Stimulated activated CD8-positive, alpha-beta memory T cell treated with anti-CD3 and anti-CD28 coated beads, Interleukin-15, amount 100 ng/mL, for 1 hour (primary cell): ENCODE measurements around the gene EMILIN3.

Experiments used
- DNase-seq: peaks from one replicate; pipeline ENCODE4 v3.0.0-alpha.2; 2020; ENCODE audit warnings: low read depth

EMILIN3 gene, protein sequence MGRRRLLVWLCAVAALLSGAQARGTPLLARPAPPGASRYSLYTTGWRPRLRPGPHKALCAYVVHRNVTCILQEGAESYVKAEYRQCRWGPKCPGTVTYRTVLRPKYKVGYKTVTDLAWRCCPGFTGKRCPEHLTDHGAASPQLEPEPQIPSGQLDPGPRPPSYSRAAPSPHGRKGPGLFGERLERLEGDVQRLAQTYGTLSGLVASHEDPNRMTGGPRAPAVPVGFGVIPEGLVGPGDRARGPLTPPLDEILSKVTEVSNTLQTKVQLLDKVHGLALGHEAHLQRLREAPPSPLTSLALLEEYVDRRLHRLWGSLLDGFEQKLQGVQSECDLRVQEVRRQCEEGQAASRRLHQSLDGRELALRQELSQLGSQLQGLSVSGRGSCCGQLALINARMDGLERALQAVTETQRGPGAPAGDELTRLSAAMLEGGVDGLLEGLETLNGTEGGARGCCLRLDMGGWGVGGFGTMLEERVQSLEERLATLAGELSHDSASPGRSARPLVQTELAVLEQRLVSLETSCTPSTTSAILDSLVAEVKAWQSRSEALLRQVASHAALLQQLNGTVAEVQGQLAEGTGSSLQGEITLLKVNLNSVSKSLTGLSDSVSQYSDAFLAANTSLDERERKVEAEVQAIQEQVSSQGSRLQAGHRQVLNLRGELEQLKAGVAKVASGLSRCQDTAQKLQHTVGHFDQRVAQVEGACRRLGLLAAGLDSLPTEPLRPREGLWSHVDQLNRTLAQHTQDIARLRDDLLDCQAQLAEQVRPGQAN

DNA sequence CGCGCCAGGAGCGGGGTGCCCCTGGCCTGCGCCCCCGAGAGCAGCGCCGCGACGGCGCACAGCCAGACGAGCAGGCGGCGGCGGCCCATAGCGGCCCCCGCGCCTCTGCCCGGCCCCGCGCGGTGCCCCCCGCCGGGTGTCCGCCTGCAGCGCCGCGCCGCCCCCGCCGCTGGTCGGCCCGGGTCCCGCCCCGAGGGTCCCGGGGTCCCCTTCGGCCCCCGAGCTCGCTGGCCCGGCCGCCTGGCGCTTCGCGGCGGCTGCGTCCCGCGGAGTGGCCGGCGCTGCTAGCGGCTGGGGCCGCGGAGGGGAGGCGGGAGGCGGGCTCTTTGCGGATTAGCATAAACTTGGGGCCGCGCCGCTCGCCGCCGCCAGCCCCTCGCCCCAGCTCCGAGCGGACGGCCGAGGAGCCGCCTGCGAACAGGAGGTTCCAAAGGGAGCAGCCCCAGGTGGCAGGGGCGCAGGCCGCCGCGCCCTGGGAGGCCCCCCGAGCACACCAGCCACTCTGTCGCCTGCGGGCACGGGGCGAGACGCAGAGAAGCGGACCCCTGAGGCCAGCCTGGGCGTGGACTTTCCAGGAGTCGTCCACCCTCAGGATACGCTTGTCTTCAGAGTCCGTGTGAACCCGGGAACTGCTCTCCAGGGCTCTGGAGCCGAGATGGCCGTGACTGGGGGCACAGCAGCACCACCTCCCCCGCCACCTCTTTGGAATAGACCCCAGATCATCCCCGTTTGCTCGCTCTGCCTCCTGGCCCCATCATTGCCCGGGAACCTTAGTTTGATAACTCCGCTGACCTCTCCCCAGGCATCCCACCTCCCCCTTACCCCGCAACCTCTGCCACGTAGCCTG, at the start of gene EMILIN3:
Gene EMILIN3 (minus strand): TSS at position 273 of the 847 bp plus-strand sequence. CDS start 184 bp downstream, at position 89.
- no peak for DNase-seq

DNA sequence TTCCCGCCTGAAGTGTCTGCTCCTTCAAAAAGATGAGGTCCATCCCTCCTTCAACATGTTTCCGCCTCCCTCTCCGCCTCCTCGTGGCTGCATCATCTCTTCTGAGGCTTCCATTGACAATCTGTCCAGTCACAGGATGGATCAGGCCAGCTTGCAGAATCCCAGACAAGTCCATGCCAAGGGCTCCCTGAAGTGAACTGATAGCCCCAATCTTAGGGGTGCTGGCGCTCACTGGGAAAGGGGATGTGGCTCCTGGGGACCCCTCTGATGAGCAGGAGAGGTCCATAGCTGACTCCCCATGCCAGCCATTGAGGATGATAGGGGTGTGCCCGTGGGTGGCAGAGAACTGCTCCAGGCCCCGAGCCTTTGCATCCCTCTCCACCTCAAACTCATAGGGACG, 48.6 kb upstream of the EMILIN3 start:
- no peak for DNase-seq

DNA sequence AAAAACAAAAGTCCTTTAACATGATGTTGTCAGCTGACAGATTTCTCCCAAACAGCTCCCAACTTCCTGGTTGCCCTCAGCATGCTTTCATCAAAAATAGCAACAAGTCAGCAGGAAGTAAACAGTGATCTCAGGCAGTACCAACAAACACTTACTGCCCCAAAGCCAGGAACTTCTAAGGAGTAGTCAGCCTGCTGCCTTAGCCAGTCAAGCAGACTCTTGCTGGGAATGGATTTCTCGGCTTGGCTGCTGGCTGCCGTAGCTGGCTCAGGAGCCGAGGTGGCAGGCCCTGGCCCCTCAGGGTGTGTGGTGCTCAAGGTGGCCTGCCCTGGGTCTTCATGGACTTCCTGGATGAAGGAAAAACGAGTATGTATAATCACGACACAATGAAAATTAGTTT, 46.6 kb upstream of the EMILIN3 start:
- DNase-seq, result no peak

DNA sequence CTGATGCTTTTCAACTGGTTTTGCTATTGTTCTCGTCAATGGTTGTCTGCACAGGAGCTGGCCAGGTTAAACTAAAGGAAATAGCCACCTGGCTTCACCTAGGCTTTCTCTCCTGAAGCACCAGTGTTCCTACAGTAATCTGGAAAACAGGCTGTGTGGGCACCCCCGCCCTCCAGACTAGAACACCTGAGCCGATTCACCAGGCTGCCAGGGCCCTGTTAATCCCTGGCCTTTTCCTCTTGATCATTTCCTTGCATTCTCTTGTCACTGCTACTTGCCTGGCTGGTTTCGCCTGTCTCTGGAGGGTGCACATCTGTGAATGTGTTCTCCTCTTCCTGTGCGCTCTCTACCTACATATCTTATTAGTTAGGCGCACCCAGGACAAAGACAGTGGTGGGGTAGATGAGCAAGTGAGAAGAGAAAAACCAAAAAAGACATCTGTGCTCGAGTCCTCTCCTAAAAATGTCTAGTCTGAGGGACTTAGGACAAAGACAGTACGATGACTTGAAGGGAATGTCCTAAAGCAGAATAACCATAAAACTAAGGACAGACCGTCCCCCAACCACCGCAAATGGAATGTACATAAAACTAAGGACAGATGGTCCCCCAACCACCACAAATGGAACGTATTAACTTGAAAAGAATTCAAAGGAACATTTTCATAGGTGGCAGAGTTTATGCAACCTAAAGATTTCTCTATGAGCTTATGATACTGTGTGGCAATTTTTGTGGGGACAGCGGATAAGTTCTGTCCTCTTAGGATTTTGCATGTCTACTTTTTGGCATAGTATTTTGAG, 45.9 kb upstream of the EMILIN3 start:
- DNase-seq, result no peak

DNA sequence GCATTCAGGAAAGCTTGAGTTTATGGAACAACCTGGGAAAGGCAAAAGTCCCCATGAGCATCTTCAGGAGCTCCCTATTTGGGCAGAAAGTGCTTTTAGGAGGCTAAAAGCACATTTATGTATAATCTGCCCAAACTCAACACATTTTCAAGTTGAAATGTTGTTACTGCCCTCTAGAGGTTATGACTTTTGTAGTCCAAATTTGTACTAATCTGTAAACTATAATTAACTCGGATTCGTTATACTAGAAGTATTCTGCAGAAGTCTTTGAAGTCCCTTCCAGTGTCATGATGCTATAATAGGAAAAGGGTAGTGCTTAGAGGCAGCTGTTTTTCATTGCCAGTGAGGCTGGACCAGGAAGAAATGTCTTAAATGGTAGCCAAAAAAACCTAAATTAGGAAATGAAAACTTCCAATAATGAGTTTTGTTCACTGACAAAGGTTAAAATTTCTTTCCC, 44.8 kb upstream of the EMILIN3 start:
- DNase-seq, result no peak

DNA sequence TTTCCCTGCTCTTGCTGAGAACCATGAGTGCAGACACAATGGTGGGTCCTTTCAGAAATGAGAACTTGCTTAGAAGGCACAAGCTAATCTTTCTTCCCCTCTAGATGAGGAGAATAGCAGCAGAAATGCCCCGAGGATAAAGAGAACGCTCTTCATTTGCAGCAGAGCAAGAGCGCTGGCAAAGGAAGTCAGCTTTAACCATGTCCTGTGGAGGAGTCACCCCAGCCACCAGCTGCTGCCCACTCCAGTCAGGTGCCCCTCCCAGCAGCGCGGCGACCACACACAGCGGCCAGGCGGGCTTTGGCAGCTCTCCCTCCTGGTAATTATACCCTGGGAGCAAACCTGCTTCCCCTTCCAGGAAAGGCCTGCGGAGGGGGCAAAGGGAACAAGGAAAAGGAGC, 42.4 kb upstream of the EMILIN3 start:
- no peak for DNase-seq

DNA sequence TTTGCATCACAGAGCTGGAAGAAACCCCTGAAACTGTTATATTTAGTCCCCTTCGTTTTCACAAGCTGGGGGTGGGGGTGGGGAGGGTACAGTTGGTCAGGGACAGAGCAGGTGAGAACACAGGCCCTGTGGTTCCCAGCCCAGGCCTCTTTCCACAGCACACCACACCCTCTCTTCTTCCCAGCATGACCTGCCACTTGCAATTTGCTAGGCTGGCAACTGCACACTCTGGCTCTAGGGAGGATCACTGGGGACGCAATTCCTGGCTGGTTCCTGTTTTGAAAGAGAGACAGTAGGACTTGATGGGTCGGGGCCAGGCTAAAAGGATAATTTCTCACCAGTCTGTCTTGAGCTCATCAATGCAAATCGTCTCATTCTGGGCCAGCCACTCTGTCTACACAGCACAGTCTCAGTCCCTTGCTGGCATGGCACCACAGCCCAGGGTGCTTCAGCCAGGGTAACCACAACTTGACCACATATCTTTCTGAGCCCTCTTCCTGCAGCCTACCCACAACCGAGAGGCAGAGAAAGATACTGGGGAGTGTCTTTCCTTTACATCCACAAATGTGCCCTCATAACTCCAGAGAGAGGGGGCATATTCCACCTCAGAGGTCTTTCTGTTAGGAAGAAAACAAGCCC, 41.7 kb upstream of the EMILIN3 start:
- no peak for DNase-seq

DNA sequence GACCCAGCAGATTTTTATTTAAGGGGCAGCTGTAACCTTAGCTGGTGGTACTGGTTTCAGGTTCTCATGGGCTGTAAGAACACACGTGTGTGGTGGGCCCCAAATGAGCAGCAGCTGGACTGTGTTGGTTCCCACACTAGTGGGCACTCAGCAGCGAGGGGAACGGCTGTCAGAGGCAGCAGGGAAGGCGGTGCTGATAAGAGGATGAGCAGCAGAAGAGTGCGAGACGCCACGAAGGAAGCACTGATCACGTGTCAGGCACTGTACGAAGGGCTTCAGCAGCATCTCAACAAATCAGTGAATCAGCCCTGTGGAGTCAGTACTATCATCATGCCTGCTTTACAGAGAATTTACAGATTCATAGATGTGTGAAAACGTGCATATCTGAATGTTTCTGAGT, 41.0 kb upstream of the EMILIN3 start:
- no peak for DNase-seq

DNA sequence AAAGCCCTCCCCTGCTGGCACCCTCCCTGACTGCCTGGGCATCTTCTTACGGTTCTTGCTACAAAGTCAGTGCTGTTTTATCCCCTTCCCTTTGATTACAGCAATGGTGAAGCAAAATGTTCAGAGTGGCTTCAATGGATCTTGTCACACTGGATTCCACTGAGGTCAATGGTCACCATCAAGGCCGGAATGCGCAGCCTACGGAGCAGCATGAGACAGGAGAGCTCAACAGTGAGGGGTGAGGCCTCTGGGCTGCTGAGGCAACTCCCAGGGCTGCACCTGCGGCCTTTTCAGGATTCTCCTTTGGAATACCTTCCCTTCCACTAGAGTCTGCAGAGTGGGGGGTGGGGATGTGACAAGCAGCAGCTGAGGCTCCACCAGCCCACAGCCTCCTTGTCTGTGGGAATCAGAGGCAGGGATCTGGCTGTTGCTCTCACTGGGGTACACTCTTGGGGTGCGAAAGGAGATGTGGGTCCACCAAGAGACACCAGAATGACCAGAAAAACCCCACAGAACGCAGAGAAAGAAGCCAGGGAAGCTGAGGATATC, 40.4 kb upstream of the EMILIN3 start:
- DNase-seq, result no peak

DNA sequence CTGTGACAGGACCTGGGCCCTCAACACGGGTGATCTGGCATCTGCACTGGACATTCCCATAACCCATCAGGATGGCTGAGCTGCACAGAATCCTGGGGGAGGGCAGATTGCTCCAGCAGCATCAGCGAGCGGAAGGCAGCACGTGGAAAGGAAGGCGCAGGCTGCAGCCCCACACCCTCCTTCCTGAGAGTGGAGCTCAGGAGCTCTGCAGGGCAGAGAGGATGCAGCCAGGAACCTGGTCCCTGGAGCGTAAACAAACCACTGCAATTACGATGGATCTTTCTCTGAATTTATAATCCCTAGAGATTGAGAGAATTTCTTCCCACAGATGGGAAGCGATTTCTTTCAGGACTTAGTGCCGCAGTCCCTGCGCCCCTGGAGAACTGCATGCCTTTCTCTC, 39.7 kb upstream of the EMILIN3 start:
- DNase-seq, result no peak

DNA sequence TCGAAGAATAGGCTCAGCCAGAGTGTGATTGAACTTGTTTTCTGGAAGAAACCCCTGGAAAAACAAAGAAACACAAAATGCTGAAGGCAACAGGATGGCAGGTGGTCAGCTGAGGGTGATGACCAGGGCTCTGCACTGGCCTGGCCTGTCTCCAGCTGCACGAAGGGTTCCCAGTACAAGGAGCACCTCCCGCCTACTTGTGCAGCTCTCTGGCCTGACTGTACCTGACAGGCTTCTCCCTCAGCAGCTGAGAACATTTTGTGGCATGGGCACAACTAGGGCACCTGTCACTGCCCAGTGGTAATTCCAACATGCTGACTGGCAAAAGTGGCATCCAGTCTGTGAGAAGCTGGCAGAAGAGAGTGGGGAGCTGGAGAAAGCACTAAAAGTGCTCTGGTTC, 38.8 kb upstream of the EMILIN3 start:
- no peak for DNase-seq

DNA sequence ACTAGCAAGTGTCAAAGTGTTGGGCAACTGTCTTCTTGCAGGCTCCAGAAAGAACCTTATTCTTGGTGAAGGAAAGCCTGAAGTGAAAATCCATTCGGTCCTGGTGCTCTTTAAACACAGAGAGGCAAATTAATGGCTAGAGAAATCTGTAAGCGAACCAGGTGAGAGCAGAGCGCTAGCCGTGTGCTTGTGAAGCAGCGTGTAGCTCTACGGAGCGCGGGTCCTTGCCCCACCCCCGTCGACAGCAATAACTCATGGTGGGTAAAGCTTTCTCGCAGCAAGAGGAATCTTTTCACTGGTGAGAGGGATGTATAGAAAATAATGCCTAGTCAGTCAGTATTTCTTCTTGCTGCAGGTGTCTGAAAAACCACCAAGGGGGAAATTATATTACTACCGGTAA, 37.0 kb upstream of the EMILIN3 start:
- DNase-seq, result no peak

DNA sequence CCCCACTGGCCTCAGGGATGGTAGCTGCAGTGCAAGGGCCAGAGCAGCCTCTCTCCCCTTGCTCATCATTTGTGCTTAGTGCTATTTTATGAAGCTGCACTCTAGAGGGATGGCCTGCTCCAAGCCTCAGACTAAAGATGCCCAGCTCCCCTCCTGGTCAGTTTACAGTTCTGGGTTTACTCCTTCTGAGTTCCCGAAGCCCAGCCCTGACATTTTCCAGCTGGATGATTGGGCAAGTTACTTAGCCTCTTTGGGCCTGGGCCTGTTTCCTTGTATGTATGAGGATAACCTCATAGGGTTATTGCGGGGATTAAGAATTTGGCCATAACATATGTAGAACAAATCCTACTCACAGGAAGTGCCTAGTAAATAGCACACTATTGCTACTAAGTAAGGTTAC, 31.8 kb upstream of the EMILIN3 start:
- DNase-seq, result no peak

DNA sequence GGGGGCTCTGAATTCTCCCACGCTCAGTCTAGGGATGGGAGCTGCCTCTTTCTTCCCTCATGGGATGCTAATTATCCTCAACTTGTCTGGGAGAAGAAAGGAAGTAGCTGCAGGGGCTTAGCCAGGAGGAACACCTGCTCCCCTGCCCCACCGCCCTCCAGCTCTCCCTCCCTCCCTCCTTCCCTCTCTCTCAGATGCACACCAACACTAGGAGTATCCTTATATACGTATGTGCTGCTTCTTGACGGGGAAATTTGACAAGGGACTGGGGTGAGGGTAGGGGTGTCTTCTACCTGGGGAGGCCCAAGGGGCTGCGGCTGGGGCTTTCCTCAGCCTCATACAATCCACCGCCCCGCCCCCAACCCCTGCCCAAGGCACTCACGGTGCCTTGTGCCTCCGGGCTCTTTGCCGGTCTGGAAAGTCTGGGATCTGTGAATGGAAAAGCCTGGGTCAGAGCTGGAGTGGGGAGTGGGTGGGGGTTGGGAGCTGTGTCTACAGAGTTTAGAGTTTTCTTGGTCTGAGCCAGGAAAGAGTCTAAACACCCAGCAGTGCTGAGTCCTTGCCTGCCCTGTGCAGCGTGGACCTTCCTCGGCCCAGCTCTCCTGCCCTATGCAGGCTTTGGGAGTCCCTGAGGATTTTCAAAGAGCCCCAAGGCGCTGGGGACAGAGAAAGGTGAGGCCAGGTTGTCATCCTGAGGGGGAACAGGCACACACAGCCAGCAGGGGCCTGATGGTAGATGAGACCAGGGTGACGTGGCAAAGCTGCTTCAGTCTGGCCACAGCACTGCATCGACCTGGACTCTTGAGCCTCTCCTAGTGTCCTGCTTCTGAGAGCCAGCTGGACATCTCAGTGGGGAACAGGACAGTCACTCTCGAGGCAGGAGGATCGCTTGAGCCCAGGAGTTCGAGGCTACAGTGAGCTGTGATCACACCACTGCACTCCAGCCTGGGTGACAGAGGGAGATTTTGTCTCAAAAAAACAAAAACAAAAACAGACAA, 29.3 kb upstream of the EMILIN3 start:
- no peak for DNase-seq

DNA sequence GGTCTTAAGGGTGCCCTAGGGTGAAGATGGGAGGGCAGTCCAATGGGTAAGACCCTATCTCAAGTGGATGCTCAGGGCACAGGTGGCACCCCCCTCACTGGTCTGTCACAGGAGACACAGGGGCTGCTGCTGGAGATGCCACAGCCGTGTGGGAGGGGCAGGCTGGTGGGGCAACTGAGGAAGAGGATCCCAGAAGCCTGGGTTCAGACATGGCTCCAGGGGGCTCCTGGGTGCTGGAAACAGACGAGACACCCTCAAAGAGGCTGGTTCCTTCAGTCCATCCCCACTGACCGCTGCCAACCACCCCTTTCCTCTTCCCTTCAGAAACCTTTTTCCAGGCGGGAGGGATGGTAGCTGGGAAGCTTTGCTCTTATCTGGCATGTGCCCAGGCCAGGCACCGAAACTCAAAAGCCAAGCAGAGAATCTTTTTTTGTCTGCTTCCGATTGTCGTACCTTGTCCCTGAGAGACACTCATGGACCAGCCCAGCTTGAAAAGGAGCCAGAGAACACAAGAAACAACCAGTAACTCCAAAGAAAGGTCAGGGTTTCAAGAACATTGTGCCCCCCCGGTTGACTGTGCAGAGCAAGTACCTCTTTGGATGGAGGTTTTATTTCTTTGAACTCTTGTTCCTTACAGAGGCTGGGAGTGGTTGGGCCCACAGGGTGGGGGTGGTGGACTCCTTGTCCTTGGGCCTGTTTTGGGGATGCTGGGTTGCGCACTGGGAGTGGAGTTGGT, 28.5 kb upstream of the EMILIN3 start:
- DNase-seq, result no peak

DNA sequence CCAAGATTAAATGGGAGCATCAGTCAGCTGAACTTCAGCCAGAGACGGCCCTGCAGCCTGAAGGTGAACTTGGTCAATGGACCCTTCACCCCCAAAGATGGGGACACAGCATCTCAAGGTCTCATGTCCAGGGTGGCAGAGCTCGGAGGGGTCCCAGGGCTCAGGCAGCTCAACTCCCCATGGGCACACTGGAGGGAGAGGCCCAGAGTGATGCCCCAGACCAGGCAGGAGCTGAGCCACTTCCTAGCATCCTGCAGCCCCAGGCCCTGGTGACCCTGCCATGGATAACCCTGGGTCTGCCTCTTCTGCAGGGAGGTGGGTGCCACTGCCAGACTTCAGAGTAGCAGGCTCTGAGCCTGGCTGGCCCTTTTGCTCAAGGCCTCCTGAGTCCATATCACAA, 27.5 kb upstream of the EMILIN3 start:
- no peak for DNase-seq

DNA sequence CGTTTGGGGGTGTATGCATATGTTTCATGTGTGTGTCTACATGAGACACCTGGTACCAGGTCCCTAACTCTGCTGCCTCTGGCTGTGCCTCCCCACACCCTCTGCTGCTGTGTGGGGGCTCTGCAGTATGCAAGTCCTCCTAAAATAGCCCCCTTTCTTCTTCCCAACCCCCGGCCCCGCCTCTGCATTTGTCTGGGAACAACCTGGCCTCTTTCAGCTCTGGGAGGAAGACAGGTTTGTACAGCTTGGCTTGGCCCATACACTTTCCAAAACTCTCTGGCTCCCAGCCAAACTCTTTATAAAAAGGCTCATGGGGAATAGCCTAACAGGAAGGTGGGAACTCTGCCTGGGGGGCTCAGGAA, 27.1 kb upstream of the EMILIN3 start:
- no peak for DNase-seq

DNA sequence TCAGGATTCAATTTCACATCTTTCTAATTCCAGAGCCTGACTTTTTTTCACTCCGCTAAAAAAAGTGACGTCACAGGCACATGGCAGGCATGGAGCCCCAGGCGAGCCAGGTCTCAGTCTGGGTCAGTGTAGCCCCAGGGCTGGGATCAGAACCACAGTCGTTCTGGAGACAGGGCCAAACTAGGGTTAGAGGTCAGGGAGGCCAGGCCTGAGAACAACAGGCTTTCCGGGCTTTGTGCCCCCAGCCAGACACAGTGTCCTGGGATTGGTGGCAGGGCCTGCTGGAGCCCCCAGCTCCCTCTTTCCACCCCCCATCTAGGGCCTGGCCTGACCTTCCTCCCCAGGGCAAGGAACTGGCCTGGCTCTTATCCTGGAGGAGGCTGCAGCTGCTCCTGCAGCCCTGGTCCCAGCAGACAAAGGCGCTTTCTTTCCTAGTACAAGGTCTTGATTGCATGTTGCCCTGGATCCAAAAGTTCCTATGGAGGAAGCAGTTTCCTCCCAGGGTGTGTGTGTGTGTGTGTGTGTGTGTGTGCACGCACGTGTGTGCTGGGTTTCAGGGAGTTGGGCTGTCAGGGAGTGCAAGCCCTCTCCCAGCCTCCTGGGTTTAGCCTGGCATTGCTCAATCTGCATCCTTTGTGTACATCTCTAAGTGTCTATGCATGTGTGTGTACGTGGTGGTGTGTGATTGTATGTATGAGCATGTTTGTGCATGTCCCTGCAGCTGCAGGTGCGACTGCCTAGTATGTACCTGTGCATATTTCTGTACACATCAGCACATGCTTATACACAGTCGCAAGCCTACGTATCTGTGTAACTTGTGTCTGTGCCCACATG, 26.5 kb upstream of the EMILIN3 start:
- no peak for DNase-seq
